Measurements from ENCODE around the gene DGKH.

DGKH gene

DNA sequence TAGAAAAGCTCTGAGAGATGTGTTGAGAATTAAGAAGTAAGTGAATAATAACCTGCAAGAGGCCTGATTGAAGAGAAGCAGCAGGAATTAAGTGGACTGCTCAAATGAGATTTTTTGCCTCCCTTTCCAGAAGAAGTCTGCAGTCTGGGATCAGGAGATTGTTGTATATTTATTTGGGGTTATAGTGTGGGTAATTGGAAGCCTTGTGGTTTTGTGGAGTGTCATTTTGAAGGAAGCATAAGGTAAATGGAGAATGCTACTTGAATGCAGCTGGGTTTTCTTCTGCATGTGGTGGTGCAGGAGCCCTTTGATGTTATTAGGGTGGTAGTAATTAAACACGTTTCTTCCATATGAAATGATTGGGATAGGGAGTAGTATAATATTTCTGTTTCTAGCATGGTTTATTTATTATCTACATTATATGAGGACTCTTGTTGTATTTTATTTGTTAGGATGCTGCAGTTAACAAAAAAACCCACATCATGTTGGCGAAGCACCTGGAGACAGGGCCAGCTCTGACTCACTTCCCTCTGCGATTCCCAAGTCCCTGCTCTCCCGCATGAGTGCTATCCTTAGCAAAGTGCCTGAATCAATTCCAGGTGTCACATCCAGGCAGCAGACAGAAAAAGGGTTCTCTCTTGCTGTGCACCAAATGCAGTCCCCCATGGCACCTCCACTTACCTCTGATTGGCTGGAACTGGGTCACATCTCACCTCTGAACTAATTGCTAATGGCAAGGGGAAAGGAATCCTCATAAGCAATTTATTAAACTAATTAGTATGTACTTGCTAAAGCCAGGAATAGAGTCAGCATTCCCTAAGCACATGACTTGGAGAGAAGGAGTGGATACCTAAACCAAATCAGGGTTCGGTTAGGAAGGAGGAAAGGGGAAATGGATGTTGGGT is 54.8 kb downstream of the DGKH start:
- TF ChIP-seq TEAD4 (IDR thresholded peaks at IDR 0.05) (no peak), ZBTB7A (IDR thresholded peaks at IDR 0.05; ENCODE audit: low read depth) (no peak), EP300 (IDR thresholded peaks at IDR 0.05; ENCODE audit: borderline replicate concordance) (no peak), RAD21 (IDR thresholded peaks at IDR 0.05; ENCODE audit: low read depth) (no peak), EGR1 (IDR thresholded peaks at IDR 0.05) (no peak), CREB1 (IDR thresholded peaks at IDR 0.05; ENCODE audit: low read depth) (no peak), CEBPB (IDR thresholded peaks at IDR 0.05) (no peak), YY1 (IDR thresholded peaks at IDR 0.05; ENCODE audit: low read depth) (no peak)
- TF ChIP-seq, protein P1, sequence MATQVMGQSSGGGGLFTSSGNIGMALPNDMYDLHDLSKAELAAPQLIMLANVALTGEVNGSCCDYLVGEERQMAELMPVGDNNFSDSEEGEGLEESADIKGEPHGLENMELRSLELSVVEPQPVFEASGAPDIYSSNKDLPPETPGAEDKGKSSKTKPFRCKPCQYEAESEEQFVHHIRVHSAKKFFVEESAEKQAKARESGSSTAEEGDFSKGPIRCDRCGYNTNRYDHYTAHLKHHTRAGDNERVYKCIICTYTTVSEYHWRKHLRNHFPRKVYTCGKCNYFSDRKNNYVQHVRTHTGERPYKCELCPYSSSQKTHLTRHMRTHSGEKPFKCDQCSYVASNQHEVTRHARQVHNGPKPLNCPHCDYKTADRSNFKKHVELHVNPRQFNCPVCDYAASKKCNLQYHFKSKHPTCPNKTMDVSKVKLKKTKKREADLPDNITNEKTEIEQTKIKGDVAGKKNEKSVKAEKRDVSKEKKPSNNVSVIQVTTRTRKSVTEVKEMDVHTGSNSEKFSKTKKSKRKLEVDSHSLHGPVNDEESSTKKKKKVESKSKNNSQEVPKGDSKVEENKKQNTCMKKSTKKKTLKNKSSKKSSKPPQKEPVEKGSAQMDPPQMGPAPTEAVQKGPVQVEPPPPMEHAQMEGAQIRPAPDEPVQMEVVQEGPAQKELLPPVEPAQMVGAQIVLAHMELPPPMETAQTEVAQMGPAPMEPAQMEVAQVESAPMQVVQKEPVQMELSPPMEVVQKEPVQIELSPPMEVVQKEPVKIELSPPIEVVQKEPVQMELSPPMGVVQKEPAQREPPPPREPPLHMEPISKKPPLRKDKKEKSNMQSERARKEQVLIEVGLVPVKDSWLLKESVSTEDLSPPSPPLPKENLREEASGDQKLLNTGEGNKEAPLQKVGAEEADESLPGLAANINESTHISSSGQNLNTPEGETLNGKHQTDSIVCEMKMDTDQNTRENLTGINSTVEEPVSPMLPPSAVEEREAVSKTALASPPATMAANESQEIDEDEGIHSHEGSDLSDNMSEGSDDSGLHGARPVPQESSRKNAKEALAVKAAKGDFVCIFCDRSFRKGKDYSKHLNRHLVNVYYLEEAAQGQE (IDR thresholded peaks at IDR 0.05; ENCODE audit: low read depth), result no peak
- TF ChIP-seq, protein P2, sequence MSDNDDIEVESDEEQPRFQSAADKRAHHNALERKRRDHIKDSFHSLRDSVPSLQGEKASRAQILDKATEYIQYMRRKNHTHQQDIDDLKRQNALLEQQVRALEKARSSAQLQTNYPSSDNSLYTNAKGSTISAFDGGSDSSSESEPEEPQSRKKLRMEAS (IDR thresholded peaks at IDR 0.05), result no peak

DNA sequence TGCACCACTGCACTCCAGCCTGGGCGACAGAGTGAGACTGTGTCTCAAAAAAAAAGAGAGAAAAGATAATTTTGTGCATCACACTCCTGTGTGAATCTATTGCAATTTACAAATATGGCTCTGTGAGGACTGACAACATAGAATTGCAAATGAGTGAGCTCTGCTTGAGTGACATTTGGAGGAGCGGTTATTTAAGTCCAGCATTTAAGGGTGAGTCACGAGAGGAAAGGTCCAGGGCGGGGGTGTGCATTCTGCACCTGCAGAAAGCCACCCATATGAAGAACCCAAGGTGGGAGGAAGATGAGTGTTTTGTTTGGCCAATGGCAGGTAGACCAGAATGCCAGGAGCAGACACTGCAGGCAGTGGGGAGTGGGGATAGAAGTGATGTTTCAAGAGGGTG is 58.5 kb downstream of the DGKH start:
- TF ChIP-seq CREB1 (IDR thresholded peaks at IDR 0.05; ENCODE audit: low read depth) (no peak), EGR1 (IDR thresholded peaks at IDR 0.05) (no peak), CEBPB (IDR thresholded peaks at IDR 0.05) (no peak), NFIC (IDR thresholded peaks at IDR 0.05) (no peak), YY1 (IDR thresholded peaks at IDR 0.05; ENCODE audit: low read depth) (no peak), TEAD4 (IDR thresholded peaks at IDR 0.05) (no peak), RAD21 (IDR thresholded peaks at IDR 0.05; ENCODE audit: low read depth) (no peak), TCF12 (IDR thresholded peaks at IDR 0.05; ENCODE audit: low read depth) (no peak), FOXM1 (IDR thresholded peaks at IDR 0.05; ENCODE audit: borderline replicate concordance, low read depth) (no peak), ZBTB7A (IDR thresholded peaks at IDR 0.05; ENCODE audit: low read depth) (no peak), TAF1 (IDR thresholded peaks at IDR 0.05; ENCODE audit: low read depth) (no peak), EP300 (IDR thresholded peaks at IDR 0.05; ENCODE audit: borderline replicate concordance) (no peak)
- TF ChIP-seq, protein P2 (IDR thresholded peaks at IDR 0.05), result no peak
- TF ChIP-seq, protein P1 (IDR thresholded peaks at IDR 0.05; ENCODE audit: low read depth), result no peak
- TF ChIP-seq, protein P3, sequence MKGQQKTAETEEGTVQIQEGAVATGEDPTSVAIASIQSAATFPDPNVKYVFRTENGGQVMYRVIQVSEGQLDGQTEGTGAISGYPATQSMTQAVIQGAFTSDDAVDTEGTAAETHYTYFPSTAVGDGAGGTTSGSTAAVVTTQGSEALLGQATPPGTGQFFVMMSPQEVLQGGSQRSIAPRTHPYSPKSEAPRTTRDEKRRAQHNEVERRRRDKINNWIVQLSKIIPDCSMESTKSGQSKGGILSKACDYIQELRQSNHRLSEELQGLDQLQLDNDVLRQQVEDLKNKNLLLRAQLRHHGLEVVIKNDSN (IDR thresholded peaks at IDR 0.05), result no peak

DNA sequence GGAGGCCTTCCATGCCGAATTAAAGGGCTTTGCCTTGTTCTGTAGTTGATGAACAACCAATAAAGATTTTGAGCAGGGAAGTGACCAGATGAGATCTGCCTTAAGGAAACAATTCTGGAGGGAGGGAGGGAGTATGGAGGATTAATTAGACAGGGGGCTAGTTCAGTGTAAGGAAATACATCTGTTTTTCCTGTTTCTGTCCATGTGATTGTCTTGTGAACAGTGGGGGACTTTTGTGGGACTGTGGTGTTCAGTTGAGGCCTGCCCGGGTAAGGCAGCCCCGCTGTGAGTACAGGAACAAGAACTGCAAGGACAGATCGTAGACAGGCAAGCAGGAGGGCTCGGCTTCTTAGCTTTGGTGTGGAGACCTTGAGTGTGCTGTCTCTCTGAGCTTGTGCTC is 59.0 kb downstream of the DGKH start:
- TF ChIP-seq FOXM1 (IDR thresholded peaks at IDR 0.05; ENCODE audit: borderline replicate concordance, low read depth) (no peak), NFIC (IDR thresholded peaks at IDR 0.05) (no peak), TEAD4 (IDR thresholded peaks at IDR 0.05) (no peak), CEBPB (IDR thresholded peaks at IDR 0.05) (no peak), RAD21 (IDR thresholded peaks at IDR 0.05; ENCODE audit: low read depth) (no peak), TAF1 (IDR thresholded peaks at IDR 0.05; ENCODE audit: low read depth) (no peak), EGR1 (IDR thresholded peaks at IDR 0.05) (no peak), YY1 (IDR thresholded peaks at IDR 0.05; ENCODE audit: low read depth) (no peak), CREB1 (IDR thresholded peaks at IDR 0.05; ENCODE audit: low read depth) (no peak), TCF12 (IDR thresholded peaks at IDR 0.05; ENCODE audit: low read depth) (no peak)
- TF ChIP-seq, protein P2 (IDR thresholded peaks at IDR 0.05), result no peak
- TF ChIP-seq, protein P3 (IDR thresholded peaks at IDR 0.05), result no peak
- TF ChIP-seq, protein P1 (IDR thresholded peaks at IDR 0.05; ENCODE audit: low read depth), result no peak

DNA sequence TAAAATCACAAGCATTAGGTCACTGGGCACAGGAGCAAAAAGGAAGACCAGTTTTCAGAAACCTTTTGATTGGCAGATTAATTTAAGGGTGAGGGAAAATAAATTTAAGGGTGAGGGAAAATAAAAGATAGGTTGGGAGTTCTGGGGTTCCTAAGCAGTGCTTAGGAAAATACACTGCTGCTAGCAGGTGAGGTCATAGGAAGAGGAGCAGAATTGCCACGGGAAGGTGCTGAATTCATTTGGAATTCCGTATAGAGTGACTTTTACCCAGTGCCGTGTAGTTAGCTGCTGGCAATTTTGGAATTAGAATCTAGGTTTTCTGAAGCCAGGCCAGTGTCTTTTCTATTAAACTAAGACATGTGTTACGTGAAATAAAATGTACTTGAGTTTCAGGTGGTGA is 59.8 kb downstream of the DGKH start:
- TF ChIP-seq TAF1 (IDR thresholded peaks at IDR 0.05; ENCODE audit: low read depth), result no peak
- no peak for TF ChIP-seq RAD21 (IDR thresholded peaks at IDR 0.05; ENCODE audit: low read depth)
- no peak for TF ChIP-seq CREB1 (IDR thresholded peaks at IDR 0.05; ENCODE audit: low read depth)
- no peak for TF ChIP-seq TCF12 (IDR thresholded peaks at IDR 0.05; ENCODE audit: low read depth)
- TF ChIP-seq EP300 (IDR thresholded peaks at IDR 0.05; ENCODE audit: borderline replicate concordance), result no peak
- TF ChIP-seq TEAD4 (IDR thresholded peaks at IDR 0.05), result no peak
- no peak for TF ChIP-seq ZBTB7A (IDR thresholded peaks at IDR 0.05; ENCODE audit: low read depth)
- no peak for TF ChIP-seq NFIC (IDR thresholded peaks at IDR 0.05)
- TF ChIP-seq, protein P2 (IDR thresholded peaks at IDR 0.05), result no peak
- TF ChIP-seq, protein P1 (IDR thresholded peaks at IDR 0.05; ENCODE audit: low read depth), result no peak
- no peak for TF ChIP-seq EGR1 (IDR thresholded peaks at IDR 0.05)

Data from Ishikawa (cell line).